Left lung (tissue), 10 donors: ENCODE measurements around the gene TMEM170A. TPM values are rescaled to one million over a fixed set of nuclear protein-coding genes. Genes with fewer than 3 reads are reported as not detected.
"Not testable (repeated sequence)": the region's sequence is repeated elsewhere in the genome, so short reads cannot be mapped to it uniquely, and the experiment has no call there.

ENCODE experiments used
- ATAC-seq: fragments of 200-7000 bp; cut with Tn5 transposase; one replicate; pipeline ENCODE4 v1.9.1; 2020; ENCODE audit warnings: moderate library complexity
- DNase-seq, 4 donors: peaks; one replicate each; pipeline ENCODE4 v3.0.0-alpha.2; 2013 to 2020
- H3K27ac ChIP-seq, 2 donors: fragments of 200-600 bp; sonication (generic) in 1 of 2; one replicate each; pipeline versions ENCODE4 v1.5.0 to v1.8.0; 2020 to 2021
- H3K27me3 ChIP-seq, 2 donors: fragments of 200-600 bp; sonication (generic) in 1 of 2; one replicate each; pipeline versions ENCODE4 v1.5.0 to v1.8.0; 2020 to 2021
- H3K36me3 ChIP-seq, 2 donors: fragments of 200-600 bp; sonication (generic) in 1 of 2; one replicate each; pipeline versions ENCODE4 v1.5.0 to v1.8.0; 2020 to 2021
- H3K4me1 ChIP-seq, 2 donors: fragments of 200-600 bp; one replicate each; pipeline ENCODE4 v1.8.0; 2021
- H3K4me3 ChIP-seq, 2 donors: fragments of 200-600 bp; sonication (generic) in 1 of 2; one replicate each; pipeline versions ENCODE4 v1.5.0 to v1.8.0; 2020 to 2021; ENCODE audit warnings: mild to moderate bottlenecking in 1 of 2
- H3K9me3 ChIP-seq, 2 donors: fragments of 200-600 bp; sonication (generic) in 1 of 2; one replicate each; pipeline versions ENCODE4 v1.5.0 to v1.8.0; 2020 to 2021
- intact Hi-C, 2 donors: fragments of 100-400 bp; cut with DNase I; formaldehyde crosslinking; loops; one replicate each; pipeline versions ENCODE4 v1.11.2 to v1.14.2; 2022
- polyA plus RNA-seq, 6 donors: library from polyadenylated mRNA; unstranded; fragments of 120-200 nt; gene quantifications; one replicate each; pipeline ENCODE4 v1.2.1, GENCODE V29; 2013; ENCODE audit not compliant: insufficient read length in 6 of 6
- total RNA-seq, 2 donors: library from RNA; stranded (reverse); fragmentation: NEBNext Ultra II Directional; extraction: Animal tissue kit (Norgen Biotek cat#: 25700); gene quantifications; one replicate each; pipeline ENCODE4 v1.2.1, GENCODE V29; 2021
- TF ChIP-seq, protein P1 (sequence below), 2 donors: fragments of 200-600 bp; sonication (generic) in 1 of 2; IDR thresholded peaks; one replicate each; pipeline versions ENCODE4 v1.5.0 to v1.8.0; 2021; ENCODE audit warnings: antibody characterized with exemption in 2 of 2
- donor health status: DM: no; HTN: yes; CAD: no.
- donor health status: DM: no; HTN: no; CAD: no.

The TMEM170A gene
- total and polyA plus RNA-seq, 8 donors: 20.2 to 40.1 (median 34.8) TPM

DNA sequence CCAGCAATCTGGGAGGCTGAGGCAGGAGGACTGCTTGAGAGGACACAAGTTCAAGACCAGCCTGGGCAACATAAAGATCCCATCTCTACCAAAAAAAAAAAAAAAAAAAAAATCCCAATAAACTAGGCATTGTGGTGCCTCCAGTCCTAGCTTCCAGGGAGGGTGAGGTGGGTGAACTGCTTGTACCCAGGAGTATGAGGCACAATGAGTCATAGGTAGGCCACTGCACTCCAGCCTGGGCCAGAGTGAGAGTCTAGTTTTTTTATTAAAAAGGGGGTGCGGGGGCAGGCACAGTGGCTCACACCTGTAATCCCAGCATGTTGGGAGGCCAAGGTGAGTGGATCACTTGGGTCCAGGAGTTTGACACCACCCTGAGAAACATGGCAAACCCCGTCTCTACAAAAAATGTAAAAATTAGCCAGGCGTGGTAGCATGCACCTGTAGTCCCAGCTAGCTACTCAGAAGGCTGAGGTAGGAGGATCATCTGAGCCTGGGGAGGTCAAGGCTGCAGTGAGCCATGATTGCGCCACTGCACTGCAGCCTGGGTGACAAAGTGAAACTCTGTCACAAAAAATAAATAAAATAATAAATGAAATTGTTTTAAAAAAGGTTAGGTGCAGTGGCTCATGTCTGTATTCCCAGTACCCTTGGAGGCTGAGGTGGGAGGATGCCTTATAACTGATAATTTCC, 38.6 kb upstream of the TMEM170A start:
- no peak overlapping the region for H3K4me3 ChIP-seq
- TF ChIP-seq, protein P1, sequence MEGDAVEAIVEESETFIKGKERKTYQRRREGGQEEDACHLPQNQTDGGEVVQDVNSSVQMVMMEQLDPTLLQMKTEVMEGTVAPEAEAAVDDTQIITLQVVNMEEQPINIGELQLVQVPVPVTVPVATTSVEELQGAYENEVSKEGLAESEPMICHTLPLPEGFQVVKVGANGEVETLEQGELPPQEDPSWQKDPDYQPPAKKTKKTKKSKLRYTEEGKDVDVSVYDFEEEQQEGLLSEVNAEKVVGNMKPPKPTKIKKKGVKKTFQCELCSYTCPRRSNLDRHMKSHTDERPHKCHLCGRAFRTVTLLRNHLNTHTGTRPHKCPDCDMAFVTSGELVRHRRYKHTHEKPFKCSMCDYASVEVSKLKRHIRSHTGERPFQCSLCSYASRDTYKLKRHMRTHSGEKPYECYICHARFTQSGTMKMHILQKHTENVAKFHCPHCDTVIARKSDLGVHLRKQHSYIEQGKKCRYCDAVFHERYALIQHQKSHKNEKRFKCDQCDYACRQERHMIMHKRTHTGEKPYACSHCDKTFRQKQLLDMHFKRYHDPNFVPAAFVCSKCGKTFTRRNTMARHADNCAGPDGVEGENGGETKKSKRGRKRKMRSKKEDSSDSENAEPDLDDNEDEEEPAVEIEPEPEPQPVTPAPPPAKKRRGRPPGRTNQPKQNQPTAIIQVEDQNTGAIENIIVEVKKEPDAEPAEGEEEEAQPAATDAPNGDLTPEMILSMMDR (IDR thresholded peaks at IDR 0.05): no peak
- H3K9me3 ChIP-seq: no peaks in the 10 kb centered on the region
- H3K36me3 ChIP-seq: no peaks in the 10 kb centered on the region
- DNase-seq: peak in 1 of 4 donors; percentile 0
- intact Hi-C loops: no loop called here
- peaks cover 0 to 14% of the 10 kb centered on the region in 2 donors for H3K4me1 ChIP-seq
- ATAC-seq: no peak
- H3K27ac ChIP-seq: no peak overlapping the region
- H3K27me3 ChIP-seq: no peaks in the 10 kb centered on the region

DNA sequence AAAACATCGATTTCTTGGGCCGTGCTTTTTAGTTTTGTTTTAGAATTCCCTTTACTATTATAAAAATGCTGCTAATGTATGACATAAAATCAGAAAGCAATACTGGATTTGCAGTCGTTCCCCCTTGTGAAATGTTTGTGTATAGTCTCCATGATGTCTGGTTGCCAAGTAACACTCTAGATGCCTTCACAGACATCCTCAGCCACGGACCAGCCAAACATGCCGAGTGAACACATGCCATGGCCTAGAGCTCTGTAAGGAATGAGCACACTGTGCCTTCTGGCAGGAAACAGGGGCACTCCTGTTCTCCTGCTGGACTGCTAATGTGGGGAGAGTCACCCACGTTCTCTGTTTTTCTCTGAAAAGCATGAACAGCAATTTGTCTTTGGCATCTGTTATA, 37.3 kb upstream of the TMEM170A start:
- DNase-seq: peak in 2 of 4 donors; percentile 8 to 77
- H3K36me3 ChIP-seq, H3K27me3 ChIP-seq, H3K9me3 ChIP-seq, intact Hi-C loops, ATAC-seq, H3K4me3 ChIP-seq, H3K27ac ChIP-seq: not testable (repeated sequence)
- peaks cover 0 to 10% of the 10 kb centered on the region in 2 donors for H3K4me1 ChIP-seq

DNA sequence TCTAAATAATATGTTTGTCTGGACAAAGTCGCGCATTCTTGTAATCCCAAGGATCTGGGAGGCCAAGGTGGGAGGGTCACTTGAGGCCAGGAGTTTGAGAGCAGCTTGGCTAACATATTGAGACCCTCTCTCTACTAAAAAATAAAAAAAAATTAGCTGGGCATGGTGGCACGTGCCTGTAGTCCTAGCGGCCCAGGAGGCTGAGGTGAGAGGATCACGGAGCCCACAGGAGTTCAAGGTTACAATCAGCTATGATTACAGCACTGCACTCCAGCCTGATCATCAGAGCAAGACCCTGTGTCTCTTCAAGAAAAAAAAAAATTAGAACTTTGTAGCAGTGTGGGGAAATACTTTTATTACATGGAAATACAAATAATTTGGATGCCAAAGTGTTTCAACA, 36.9 kb upstream of the TMEM170A start:
- no peak overlapping the region for H3K27ac ChIP-seq
- H3K36me3 ChIP-seq: no peaks in the 10 kb centered on the region
- peaks cover 0 to 6% of the 10 kb centered on the region in 2 donors for H3K4me1 ChIP-seq
- ATAC-seq (no peak), DNase-seq (peak in 1 of 4 donors; percentile 6)
- no peak overlapping the region for H3K4me3 ChIP-seq
- intact Hi-C loops: no loop called here
- H3K9me3 ChIP-seq: no peaks in the 10 kb centered on the region
- no peaks in the 10 kb centered on the region for H3K27me3 ChIP-seq
- TF ChIP-seq, protein P1 (IDR thresholded peaks at IDR 0.05): no peak

DNA sequence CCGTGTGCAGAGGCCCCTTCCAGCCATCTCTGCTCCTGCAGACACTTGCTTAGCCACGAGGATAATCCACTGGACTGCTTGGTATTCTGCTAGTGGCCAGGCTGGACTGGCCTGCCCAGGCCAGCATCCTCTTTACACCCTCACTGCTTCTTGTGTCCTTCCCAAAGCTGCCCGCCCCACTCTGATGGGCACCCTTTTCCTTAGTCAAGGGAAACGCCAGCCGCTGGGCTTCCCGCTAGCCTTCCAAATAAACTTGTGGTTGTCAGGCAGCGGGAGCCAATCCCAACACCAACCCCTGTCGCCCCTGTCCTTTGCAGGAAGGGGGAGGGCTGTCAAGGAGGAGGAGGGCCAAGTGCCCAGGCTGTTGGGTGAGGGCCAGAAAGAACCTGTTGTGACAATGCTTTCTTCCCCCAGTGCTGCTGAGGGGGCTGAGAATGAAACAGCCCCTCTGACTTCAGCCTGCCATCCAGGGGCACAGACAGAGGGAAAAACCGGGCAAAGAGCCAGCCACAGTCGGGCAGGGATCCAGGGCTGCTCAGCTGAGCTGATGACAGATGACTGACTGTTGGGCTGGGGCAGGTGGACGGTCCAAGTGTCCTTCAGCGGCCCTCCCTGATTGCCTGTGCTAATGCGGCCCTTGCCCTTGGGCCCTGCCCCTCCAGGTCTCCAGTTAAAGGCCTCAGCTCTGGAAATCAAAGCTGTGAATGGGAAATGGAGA, 34.3 kb upstream of the TMEM170A start:
- ATAC-seq (peak; percentile 64), DNase-seq (peak in 1 of 4 donors; percentile 39)
- H3K4me3 ChIP-seq, H3K27ac ChIP-seq, H3K36me3 ChIP-seq, intact Hi-C loops, H3K9me3 ChIP-seq: not testable (repeated sequence)
- Histone ChIP-seq H3K4me1 (peaks cover 2 to 11% of the 10 kb centered on the region in 2 donors), H3K27me3 (peaks cover 0 to 25% of the 10 kb centered on the region in 2 donors)

DNA sequence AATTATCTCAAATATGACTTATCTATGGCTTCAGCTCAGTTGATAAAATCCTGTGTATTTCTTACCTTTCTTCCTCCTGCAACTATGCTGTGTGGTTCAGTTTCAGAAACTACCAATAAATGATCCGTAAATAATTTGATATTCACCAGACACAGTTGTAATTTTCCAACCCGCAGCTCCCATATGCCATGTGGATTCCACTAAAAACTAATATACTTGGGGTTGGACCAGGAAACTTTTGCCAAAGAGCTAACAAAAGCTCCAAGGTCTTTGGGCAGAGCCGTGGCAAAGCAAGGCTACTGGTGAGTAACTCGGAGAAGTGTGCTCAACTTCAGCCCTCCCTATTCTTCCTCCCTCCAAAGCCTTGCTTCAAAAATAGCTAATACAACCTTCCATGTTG, 33.1 kb upstream of the TMEM170A start:
- ATAC-seq: no peak
- peaks cover 2 to 11% of the 10 kb centered on the region in 2 donors for H3K4me1 ChIP-seq
- intact Hi-C loops: no loop called here

More for the DNA sequence above, 33.1 kb upstream of the TMEM170A start:
- DNase-seq: no peak
- TF ChIP-seq, protein P1 (IDR thresholded peaks at IDR 0.05): no peak
- Histone ChIP-seq H3K4me3 (no peak overlapping the region), H3K27ac (no peak overlapping the region), H3K36me3 (no peaks in the 10 kb centered on the region), H3K27me3 (peaks cover 0 to 37% of the 10 kb centered on the region in 2 donors), H3K9me3 (no peaks in the 10 kb centered on the region)
